ENCODE measurements around the gene FNDC11.

DNA sequence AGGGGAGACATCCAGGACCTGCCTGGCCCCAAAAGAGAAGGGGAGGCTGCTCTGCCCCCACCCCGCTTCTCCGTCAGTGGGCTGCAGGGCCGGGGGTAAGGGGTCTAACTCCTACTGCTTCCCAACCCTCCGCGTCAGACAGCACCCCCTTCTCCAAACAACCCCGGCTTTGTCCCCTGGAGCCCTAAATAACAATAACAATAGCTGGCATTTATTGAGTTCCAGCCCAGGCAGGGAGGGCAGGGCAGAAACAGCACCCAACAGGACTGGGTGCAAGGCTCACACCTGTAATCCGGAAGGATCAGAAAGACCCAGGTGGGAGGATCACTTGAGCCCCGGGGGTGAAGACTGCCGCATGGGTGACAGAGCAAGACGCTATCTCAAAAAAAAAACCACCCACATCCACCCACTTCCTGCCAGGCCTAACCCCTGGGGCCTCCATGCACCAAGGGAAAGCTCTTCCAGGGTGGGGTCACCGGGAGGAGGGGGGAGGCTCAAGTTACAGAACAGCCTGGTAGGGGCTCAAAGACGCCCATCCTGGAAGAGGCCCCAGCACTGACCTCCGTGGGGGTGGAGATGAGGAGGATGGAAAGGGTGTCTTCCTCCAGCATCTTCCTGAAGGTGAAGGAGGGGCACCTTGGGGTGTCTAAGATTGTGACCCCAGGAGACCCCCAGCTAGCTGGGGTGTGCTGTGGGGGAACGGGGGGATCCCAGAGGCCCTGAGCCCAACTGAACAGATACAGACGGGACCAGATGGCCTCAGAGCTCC lies 1.3 kb upstream of the FNDC11 start:
- TF ChIP-seq, protein P1, sequence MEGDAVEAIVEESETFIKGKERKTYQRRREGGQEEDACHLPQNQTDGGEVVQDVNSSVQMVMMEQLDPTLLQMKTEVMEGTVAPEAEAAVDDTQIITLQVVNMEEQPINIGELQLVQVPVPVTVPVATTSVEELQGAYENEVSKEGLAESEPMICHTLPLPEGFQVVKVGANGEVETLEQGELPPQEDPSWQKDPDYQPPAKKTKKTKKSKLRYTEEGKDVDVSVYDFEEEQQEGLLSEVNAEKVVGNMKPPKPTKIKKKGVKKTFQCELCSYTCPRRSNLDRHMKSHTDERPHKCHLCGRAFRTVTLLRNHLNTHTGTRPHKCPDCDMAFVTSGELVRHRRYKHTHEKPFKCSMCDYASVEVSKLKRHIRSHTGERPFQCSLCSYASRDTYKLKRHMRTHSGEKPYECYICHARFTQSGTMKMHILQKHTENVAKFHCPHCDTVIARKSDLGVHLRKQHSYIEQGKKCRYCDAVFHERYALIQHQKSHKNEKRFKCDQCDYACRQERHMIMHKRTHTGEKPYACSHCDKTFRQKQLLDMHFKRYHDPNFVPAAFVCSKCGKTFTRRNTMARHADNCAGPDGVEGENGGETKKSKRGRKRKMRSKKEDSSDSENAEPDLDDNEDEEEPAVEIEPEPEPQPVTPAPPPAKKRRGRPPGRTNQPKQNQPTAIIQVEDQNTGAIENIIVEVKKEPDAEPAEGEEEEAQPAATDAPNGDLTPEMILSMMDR (IDR thresholded peaks at IDR 0.05): no peak
- no peak for TF ChIP-seq POLR2A (IDR thresholded peaks at IDR 0.05)
